MCF 10A (cell line): ENCODE data around the gene THADA. TPM values are rescaled to one million over a fixed set of nuclear protein-coding genes. Genes with fewer than 3 reads are reported as not detected.

ENCODE experiments used
- BruUV-seq: library from RNA; stranded (reverse); fragments of 400-500 nt; replicated peaks from 2 replicates; lab custom pipeline; 2021; lab: Mats Ljungman, UMichigan
- CTCF ChIA-PET: fragments of 300-600 bp; sonication (Branson Sonifier 250); formaldehyde crosslinking; extraction: SDS; loops from one replicate; lab custom pipeline; 2021; ENCODE audit warnings: antibody characterized with exemption, inconsistent platforms; lab: Yijun Ruan, JAX
- POLR2A ChIA-PET: fragments of 300-600, 350-650 bp; sonication (Branson Sonifier 250); formaldehyde crosslinking; extraction: SDS; loops from one replicate; lab custom pipeline; 2020; ENCODE audit warnings: antibody characterized with exemption, inconsistent platforms; lab: Yijun Ruan, JAX
- DNase-seq: peaks from one replicate; pipeline ENCODE4 v3.0.0-alpha.2; 2018; ENCODE audit not compliant: unreplicated experiment
- H3K27ac Mint-ChIP-seq: one replicate; pipeline ENCODE4 v1.8.0; 2022; ENCODE audit warnings: mild to moderate bottlenecking, low read depth, mixed read lengths; ENCODE audit not compliant: unreplicated experiment
- H3K27me3 Mint-ChIP-seq: one replicate; pipeline ENCODE4 v1.8.0; 2022; ENCODE audit warnings: mixed read lengths; ENCODE audit not compliant: insufficient read depth, unreplicated experiment
- H3K36me3 Mint-ChIP-seq: one replicate; pipeline ENCODE4 v1.8.0; 2022; ENCODE audit warnings: mild to moderate bottlenecking, moderate library complexity, mixed read lengths; ENCODE audit not compliant: insufficient read depth, unreplicated experiment
- H3K4me1 Mint-ChIP-seq: one replicate; pipeline ENCODE4 v1.8.0; 2022; ENCODE audit warnings: mixed read lengths; ENCODE audit not compliant: insufficient read depth, unreplicated experiment
- H3K4me3 Mint-ChIP-seq: one replicate; pipeline ENCODE4 v1.8.0; 2022; ENCODE audit warnings: mild to moderate bottlenecking, moderate library complexity, mixed read lengths; ENCODE audit not compliant: unreplicated experiment
- H3K9me3 Mint-ChIP-seq: one replicate; pipeline ENCODE4 v1.8.0; 2022; ENCODE audit warnings: mixed read lengths; ENCODE audit not compliant: unreplicated experiment
- CTCF ChIP-seq: fragments of 200-600 bp; IDR thresholded peaks from one replicate; pipeline ENCODE4 v1.8.0; 2022; ENCODE audit warnings: antibody characterized with exemption, mild to moderate bottlenecking; ENCODE audit not compliant: unreplicated experiment
- intact Hi-C: fragments of 100-400 bp; cut with micrococcal nuclease; formaldehyde crosslinking; loops from 2 replicates; pipeline ENCODE4 v1.14.1; 2022
- total RNA-seq: library from RNA; stranded (reverse); gene quantifications from 2 replicates; pipeline ENCODE4 v1.2.3, GENCODE V29; 2022

The THADA gene
- total RNA-seq, 1 experiment from 2014 or later, result 49.8 TPM

DNA sequence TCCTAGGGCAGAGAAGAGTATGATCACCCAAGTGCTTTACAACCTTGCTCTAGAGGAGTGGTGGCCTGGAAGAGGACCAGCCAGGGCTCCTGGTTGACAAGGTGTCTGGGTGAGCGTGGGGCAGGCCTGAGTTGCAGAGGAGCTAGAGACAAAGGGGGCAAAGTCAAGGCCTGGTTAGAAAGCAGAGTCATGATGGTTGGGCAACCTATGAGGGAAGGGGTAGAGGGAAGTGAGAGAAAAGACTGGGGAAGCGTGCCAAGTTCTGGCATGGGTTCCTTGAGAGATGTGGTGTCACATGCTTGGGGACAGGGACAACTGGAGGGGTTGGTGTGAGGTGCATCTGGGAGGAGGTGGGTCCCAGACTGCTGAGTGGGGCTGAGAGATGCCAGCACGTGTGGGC, 382.9 kb downstream of the THADA start:
- DNase-seq, result no peak
- no TSS peak for BruUV-seq
- H3K9me3 Mint-ChIP-seq, result no peaks in the 10 kb centered on the region
- intact Hi-C loops, result no loop called here
- ChIA-PET CTCF (interaction anchor here (0.6 to 1.4 kb wide), 4 partner anchors 11 to 78 kb away, joined by 3 to 4 read pairs (median 4); no protein-coding TSS in a partner anchor), POLR2A (interaction anchor here (0.9 kb wide), 1 partner anchor 34 kb away, joined by 3 read pairs; no protein-coding TSS in a partner anchor)
- H3K27ac Mint-ChIP-seq, result no peak overlapping the region
- no peak overlapping the region for H3K4me3 Mint-ChIP-seq
- no peak for TF ChIP-seq CTCF
- H3K27me3 Mint-ChIP-seq, result no peaks in the 10 kb centered on the region
- peaks cover 28% of the 10 kb centered on the region for H3K36me3 Mint-ChIP-seq
- H3K4me1 Mint-ChIP-seq, result peaks cover 6% of the 10 kb centered on the region

GRCh38 chr2:43212216-43212835, 383.5 kb downstream of the THADA start:
- Mint-ChIP-seq H3K4me3 (no peak overlapping the region), H3K9me3 (no peaks in the 10 kb centered on the region), H3K27ac (no peak overlapping the region), H3K4me1 (peaks cover 6% of the 10 kb centered on the region), H3K36me3 (peaks cover 22% of the 10 kb centered on the region), H3K27me3 (no peaks in the 10 kb centered on the region)
- BruUV-seq, result no TSS peak
- ChIA-PET CTCF (interaction anchor here (0.6 to 1.4 kb wide), 5 partner anchors 11 to 237 kb away, joined by 3 to 4 read pairs (median 4); no protein-coding TSS in a partner anchor), POLR2A (interaction anchor here (1.2 kb wide), 1 partner anchor 31 kb away, joined by 4 read pairs; no protein-coding TSS in a partner anchor)
- intact Hi-C loops, result no loop called here
- DNase-seq, result no peak
- TF ChIP-seq CTCF, result no peak

DNA sequence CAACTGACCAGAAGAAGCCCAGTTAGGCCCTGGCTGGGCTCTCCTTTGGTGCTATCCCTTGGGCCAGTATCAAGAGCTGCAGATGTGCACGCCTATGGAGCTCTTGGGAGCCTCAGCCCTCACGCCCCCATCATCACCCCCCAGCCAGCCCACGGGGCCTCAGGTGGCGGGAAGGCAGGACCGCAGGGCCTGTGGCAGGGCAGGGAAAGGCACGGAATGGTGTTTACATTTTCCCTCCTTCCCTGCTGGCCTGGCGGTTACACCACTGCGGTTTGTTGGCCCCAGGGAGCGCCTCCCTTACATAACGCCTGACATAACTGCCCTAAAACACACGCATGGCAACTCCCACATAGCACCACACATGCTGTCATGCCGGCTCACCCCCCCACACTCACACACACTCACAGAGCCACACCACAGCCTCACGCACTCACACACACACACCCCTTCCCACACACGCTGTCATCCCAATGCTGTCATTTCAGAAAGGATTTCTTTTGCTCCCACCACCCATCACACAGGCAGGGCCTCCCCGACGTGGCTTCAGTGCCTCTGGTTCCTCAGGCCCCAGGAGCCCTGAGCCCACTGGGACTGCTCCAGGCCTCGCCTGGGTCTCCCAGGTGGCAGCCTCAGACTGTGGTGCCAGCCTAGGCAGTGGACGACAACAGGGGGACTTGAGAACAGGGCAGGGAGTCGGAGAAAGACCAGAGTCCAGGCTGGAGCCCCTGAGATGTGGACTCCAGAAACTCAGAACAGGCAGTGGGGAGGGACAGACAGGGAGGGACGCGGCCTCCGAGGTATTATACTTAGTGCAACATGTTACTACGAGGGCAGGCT, 385.2 kb downstream of the THADA start:
- peaks cover 7% of the 10 kb centered on the region for H3K36me3 Mint-ChIP-seq
- BruUV-seq, result no TSS peak
- intact Hi-C loops, result no loop called here
- POLR2A ChIA-PET, result interaction anchor here (1.0 to 1.3 kb wide), 4 partner anchors 8 to 32 kb away, joined by 3 to 4 read pairs (median 4); no protein-coding TSS in a partner anchor
- no peak for TF ChIP-seq CTCF
- H3K27me3 Mint-ChIP-seq, result no peaks in the 10 kb centered on the region
- H3K27ac Mint-ChIP-seq, result no peak overlapping the region
- H3K4me1 Mint-ChIP-seq, result peaks cover 6% of the 10 kb centered on the region
- DNase-seq, result no peak
- no peaks in the 10 kb centered on the region for H3K9me3 Mint-ChIP-seq
- H3K4me3 Mint-ChIP-seq, result no peak overlapping the region
- CTCF ChIA-PET, result no interaction called here

DNA sequence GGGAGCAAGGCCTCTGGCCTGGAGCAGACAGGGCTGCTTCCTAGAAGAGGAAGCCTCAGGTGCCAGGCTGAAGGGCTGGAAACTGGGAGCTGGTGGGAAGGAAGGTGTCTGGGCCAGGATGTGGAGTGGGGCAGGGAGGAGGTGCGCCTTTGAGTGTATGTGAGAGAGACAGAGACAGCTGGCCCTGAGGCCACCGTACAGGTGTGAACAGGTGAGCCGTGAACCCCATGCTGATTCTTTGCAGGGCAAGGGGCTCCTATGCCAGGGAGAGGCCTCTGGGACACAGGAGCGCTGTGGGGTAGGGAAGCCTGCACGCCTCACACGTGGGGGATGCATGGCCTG, 385.7 kb downstream of the THADA start:
- Mint-ChIP-seq H3K4me3 (no peak overlapping the region), H3K27ac (no peak overlapping the region), H3K36me3 (peaks cover 6% of the 10 kb centered on the region), H3K9me3 (no peaks in the 10 kb centered on the region), H3K4me1 (peaks cover 6% of the 10 kb centered on the region), H3K27me3 (no peaks in the 10 kb centered on the region)
- ChIA-PET POLR2A (interaction anchor here (1.1 to 1.3 kb wide), 3 partner anchors 8 to 11 kb away, joined by 3 to 4 read pairs (median 4); no protein-coding TSS in a partner anchor), CTCF (no interaction called here)
- no peak for TF ChIP-seq CTCF
- BruUV-seq, result no TSS peak
- intact Hi-C loops, result no loop called here
- no peak for DNase-seq
